Thyroid gland (tissue), 4 donors: ENCODE measurements around the gene NKD1.

ENCODE experiments used
- CTCF ChIP-seq, 6 experiments: fragments of 200-600 bp in 3 of 6; fragments of 450-650 bp in 3 of 6; sonication (generic) in 3 of 6; IDR thresholded peaks; one replicate each; pipeline ENCODE4 v1.5.1; 2016 to 2019; ENCODE audit warnings: antibody characterized with exemption in 6 of 6, mild to moderate bottlenecking in 2 of 6, inconsistent platforms in 1 of 6, moderate library complexity in 1 of 6
- POLR2A ChIP-seq, 2 donors: fragments of 450-650 bp; IDR thresholded peaks; one replicate each; pipeline ENCODE4 v1.6.1; 2017; ENCODE audit warnings: antibody characterized with exemption in 2 of 2, mild to moderate bottlenecking in 2 of 2, moderate library complexity in 1 of 2

DNA sequence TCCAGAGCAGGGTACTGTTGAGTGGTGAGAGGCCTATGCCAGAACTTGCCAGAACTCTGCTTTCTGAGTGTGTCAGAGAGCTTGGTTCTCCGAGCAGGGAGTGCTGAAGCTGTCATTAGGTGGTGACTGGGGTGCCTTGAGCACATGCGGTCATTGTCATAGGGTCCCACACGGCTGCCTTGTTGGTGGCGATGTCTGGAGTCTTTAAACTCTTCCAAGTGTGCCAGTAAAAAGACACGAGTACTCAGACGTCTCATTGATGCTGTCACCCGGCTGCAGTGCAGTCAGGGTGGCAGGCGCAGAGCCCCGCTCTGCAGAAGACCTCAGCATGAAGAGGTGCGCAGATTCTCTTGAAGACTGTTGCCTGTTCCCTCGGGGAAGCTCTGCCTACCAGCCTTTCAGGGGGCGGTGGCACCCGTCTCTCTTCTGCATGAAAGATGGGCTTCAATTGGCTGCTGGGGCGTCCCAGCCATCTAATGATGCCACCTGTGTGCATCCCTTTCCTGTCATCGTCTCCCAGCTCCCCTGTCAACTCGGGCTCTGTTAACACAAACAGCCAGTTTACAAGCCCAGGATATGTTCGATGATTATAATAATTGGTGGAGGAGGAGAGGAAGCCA, 58.3 kb downstream of the NKD1 start:
- TF ChIP-seq CTCF (IDR thresholded peaks at IDR 0.05) = no peak
- TF ChIP-seq POLR2A (IDR thresholded peaks at IDR 0.05) = no peak
